Stimulated activated naive CD4-positive, alpha-beta T cell treated with Interleukin-2 at 50 U/mL for 16 hours (primary cell): ENCODE measurements around the gene KIZ.

Experiments used
- DNase-seq: peaks from one replicate; lab custom pipeline; 2025; lab: John Stamatoyannopoulos, UW

The KIZ gene

GRCh38 chr20:21179757-21180156, 53.9 kb downstream of the KIZ start:
- no peak for DNase-seq

DNA sequence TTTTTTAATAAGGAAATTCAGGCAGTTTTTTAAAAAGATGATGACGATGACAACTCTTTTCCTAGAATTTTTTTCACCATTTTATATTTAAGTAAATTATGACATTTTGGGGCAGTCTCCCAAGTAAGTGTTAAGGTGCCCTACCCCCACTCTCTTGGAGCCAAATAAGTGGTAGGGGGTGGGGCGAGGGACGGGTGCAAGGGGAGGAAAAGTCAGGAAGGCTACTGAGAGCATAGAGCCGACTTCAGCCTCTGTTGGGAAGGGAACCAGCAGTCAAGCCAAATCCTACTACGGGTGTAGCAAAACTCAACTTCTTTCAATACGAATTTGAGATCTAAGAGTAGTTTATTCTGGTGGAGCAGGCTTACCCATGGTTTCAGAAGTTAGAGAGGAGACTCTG, 54.4 kb downstream of the KIZ start:
- no peak for DNase-seq

DNA sequence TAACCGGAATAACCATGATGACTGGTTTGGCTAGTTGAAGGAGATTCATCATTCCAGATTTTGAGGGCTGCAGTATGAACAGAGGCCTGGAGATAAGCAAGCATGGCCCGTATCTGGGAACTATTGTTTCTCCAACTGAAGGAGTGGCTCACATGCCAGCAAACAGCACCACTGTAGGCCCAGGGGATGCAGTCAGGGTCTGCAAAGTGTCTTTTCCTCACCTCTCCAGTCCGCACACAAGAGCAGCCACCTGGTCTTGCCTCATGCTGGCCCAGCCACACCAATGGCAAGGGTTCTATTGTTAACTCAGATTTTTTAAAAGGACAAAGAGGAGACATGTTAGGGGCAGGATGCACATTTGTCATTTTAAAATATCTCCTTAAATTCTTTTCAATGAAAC, 55.1 kb downstream of the KIZ start:
- no peak for DNase-seq

DNA sequence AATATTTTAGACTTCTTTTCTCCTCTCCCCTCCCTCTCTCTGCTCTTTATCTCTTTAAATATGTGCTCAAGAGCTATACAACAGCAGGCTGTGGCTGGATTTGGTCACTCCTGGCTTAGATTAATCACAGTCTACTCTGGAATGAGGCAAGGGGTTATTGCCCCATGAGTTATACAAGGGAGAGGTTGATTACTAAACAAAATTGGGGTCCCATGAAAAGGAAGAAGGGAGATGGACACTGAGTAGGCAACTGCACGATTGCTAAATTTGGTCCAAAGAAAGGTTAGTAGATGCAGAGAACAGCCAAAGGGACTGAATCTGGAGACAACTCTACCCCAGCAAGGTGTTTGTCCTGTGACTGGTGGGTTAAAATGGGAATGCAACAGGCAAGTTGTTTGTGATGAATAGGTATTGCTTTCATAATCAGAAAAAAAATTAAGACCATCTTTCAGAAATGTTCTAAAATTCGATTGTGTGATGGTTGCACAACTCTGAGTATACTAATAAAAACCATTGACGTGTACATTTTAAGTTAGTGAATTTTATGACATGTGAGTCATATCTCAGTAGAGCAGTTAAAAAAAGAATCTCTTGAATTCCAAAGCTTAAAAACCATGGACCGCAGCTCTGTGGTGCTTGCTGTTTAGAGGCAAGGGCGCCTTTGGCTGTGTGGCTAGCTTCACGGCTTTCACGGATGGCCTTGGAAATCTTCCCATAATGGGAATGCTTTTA, 57.1 kb downstream of the KIZ start:
- no peak for DNase-seq

DNA sequence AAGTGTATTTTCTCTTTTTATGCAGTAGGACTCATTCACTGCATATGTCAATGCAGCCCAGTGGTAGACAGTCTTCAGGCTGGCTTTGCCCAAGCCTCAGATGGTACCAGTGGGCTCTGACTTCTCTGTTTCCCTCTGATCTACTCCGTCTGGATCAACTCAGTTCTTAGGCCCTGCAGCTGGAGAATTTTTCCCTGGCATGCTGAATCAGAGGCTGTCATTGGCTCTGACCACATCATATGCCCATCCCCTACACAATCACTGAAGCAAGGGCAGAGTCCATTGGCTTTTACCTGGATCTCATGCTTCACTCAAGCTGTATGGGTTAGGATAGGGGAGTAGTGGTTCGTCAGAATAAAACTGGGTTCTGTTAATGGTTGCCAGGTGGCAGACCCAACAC, 57.8 kb downstream of the KIZ start:
- DNase-seq: no peak

DNA sequence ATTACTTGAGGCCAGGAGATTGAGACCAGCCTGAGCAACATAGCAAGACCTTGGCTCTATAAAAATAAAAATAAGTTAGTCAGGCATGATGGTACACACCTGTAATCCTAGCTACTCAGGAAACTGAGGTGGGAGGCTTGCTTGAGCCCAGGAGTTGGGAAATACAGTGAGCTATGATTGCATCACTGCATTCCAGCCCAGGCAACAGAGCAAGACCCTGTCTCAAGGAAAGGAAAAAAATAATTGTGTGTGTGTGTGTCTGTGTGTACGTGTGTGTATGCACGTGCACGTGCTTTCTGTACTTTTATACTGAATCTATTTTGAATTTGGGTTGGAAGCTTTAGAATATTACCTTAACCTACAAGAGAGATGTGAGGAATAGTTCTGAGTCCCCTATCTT, 58.9 kb downstream of the KIZ start:
- DNase-seq: no peak

- no peak for DNase-seq
These were observed 60.0 kb downstream of the KIZ start for GRCh38 chr20:21185849-21186248.

DNA sequence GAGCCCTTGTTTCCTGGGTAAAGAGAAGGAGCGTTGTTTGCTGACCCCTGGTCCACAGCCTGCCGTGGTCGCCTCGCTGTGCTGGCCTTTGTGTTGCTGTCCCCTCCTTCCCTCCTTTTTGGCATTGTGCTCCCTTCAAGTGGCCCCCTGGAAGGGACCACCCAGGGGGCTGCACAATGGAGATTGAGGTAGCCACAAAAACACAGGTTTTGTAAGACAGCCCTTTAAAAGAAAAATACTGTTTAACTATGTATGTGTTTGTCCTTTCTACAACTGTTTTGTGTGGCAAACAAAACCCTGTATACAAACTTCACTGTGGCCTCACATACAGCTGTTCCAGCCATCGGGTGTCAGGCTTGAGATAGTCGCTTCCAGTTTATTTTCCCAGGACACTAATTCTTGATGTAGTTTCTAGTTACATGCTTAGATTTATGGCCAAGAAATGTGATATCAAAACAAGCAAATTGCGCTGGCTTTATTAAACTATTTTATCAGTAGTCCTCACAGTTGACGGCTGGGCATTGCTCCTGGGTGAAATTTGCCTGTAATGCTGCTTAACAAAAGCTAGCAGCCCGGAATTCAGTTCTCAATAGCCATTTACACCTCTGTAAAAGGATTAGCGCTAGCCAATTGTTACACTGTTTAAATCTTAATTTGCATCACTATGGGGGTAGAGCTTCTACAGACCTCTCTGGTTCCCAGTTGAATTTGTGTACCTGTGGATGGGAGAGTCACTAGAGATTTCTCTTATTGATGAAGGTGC, 64.1 kb downstream of the KIZ start:
- no peak for DNase-seq

GRCh38 chr20:21190869-21191268, 65.0 kb downstream of the KIZ start:
- DNase-seq: no peak

DNA sequence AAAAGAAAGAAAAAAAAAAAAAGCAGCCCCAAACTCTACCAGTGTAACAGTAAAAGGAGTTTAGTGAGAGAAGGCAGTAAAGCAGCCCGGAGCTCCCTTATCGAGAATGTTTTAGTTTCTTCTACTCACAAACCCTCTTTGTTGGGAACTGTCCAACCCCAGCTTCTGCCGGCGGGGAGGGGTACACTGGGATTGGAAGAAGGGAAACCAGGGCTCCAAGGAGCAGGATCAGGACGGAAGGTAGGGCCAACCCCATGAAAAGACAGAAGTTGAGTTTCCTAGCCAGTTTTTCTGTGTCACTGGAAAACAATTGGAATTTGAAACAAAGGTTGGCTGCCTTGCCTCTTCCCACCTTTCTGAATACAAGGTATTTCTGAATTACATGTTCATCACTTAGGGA, 66.0 kb downstream of the KIZ start:
- no peak for DNase-seq

- no peak for DNase-seq
These were observed 76.4 kb downstream of the KIZ start for GRCh38 chr20:21202259-21202658.

GRCh38 chr20:21203088-21203656, 77.3 kb downstream of the KIZ start:
- no peak for DNase-seq

DNA sequence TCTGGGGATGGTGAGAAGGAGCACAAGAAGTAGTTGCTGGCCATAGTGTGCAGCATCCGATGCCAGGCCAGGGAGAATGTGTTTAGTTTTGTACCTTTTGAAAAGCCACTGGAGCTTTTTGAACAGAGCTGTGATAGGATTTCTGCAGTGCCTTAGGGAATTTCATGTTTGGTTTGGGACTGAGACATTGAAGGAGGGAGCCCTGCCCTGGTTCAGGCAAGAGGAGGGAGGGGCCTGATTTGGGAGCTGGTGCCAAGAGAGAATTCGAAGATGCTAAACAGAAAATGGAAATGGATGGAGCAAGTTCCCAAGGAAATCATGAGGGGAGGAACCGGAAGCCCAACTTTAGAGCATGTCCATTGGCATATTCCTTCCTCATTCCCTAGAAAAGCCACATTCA, 80.7 kb downstream of the KIZ start:
- DNase-seq: no peak

DNA sequence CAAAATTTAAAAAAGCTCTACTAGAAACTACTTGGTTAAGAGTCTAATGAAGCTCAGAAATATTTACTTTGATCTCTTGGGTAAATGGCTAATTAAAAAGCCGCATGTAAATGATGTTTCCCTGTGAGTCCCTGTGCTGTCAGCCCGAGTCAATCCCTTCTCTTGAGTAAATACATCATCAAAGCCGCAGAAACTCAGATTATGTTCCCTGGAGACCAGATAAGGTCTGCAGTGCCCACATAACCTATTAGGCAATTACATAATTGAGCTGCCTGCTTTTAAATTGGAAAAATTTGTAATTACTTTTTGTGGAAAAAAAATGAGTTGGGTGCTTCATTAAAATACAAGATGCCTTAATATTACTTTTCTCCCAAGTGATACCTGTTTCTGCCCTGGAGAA, 83.1 kb downstream of the KIZ start:
- DNase-seq: no peak

- DNase-seq: no peak
These were observed 83.8 kb downstream of the KIZ start for GRCh38 chr20:21209668-21210067.

GRCh38 chr20:21213691-21214090, 87.8 kb downstream of the KIZ start:
- DNase-seq: no peak

- no peak for DNase-seq
These were observed 88.5 kb downstream of the KIZ start for GRCh38 chr20:21214431-21214830.

- DNase-seq: no peak
These were observed 93.8 kb downstream of the KIZ start for GRCh38 chr20:21219686-21220085.

DNA sequence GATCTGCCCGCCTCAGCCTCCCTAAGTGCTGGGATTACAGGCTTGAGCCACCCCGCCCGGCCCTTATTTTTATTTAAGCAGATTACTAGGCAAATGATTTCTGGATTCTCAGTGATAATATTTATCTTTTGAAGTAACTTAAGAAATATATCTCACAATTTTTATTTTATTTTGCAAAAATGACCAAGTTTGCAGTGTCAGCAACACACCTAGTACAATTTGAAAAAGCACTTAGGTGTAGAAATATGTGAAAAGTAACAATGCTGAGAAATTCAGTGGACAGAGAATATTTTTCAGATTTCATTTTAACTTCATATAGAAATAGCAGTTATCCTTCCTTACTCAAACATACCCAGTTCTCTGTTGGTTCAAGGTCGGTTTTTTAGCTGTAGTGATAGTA, 98.3 kb downstream of the KIZ start:
- DNase-seq: no peak

- DNase-seq: no peak
These were observed 99.5 kb downstream of the KIZ start for GRCh38 chr20:21225215-21225947.

DNA sequence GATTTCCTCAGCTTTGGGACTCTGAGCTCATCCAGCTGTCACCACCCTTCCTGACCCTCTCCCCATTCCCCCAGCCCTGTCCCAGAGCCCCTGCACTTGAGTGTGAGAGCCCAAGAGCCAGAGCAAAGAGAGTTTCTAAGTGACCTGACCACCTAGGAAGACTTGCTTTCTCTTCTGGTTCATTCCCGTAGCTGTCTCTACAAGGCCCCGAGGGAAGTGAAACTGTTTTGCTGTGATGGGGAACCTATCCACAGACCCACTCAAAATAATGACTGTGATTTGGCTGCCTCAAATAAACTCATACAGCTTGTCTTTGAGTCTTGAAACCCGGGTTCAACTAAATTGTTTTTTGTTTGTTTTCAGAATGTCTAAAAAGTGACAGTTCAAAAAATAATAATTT, 102.6 kb downstream of the KIZ start:
- no peak for DNase-seq

GRCh38 chr20:21229163-21229562, 103.3 kb downstream of the KIZ start:
- DNase-seq: no peak

DNA sequence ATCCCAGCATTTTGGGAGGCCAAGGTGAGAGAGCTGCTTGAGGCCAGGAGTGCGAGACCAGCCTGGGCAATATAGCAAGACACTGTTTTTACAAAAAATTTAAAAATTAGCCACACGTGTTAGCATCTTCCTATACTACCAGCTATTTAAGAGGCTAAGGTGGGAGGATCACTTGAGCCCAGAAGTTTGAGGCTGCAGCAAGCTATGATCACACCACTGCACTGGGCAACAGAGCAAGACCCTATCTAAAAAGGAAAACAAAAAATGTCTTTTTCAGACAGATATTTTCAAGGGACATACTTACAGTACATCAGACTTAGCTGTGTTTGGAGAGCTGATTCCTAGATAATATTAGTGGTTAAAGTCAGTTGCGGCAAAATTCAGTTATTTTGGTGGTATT, 104.3 kb downstream of the KIZ start:
- DNase-seq: no peak
